ENCODE results near the gene ZNF200. TPM values are rescaled to one million over a fixed set of nuclear protein-coding genes. Genes with fewer than 3 reads are reported as not detected.

ZNF200 gene
- total and polyA plus RNA-seq, 2 donors (not counting 1 experiment from before 2014, with no cell fraction given) = 2.7 to 20.1 TPM

GRCh38 chr16:3282103-3282729, 47.3 kb upstream of the ZNF200 start:
- DNase-seq = no peak
- peak overlapping the region; percentile 76 for H3K9ac ChIP-seq (ENCODE audit: low read length)
- Mint-ChIP-seq H3K4me1 (peaks cover 37% of the 10 kb centered on the region), H3K27ac (peak overlapping the region; percentile 98), H3K9me3 (ENCODE audit: insufficient read depth) (no peaks in the 10 kb centered on the region), H3K4me3 (peak overlapping the region; percentile 97), H3K27me3 (no peaks in the 10 kb centered on the region)
- CTCF ChIA-PET = interaction anchor here (0.7 to 1.7 kb wide), 4 partner anchors 16 to 118 kb away, joined by 3 to 17 read pairs (median 3); partner anchors contain the start of genes TIGD7, ZNF75A and ZSCAN32
- peak; percentile 7 for ATAC-seq (ENCODE audit: low read depth)
- H3K4me3 ChIP-seq (ENCODE audit: control extremely low read depth in 1 of 5, extremely low read depth in 1 of 5, insufficient read depth in 1 of 5, low read depth in 2 of 5, low read length in 4 of 5) = peak overlapping the region; percentile 78 to 100 (median 95)
- H3K9me3 ChIP-seq (ENCODE audit: control extremely low read depth in 1 of 3, control insufficient read depth in 2 of 3, insufficient read depth in 1 of 3, low read length in 2 of 3) = peaks cover 0 to 7% (median 1%) of the 10 kb centered on the region in 3 donors
- H2AFZ ChIP-seq (ENCODE audit: insufficient read depth, low read depth, low read length, poor library complexity, severe bottlenecking) = peak overlapping the region; percentile 81
- peaks cover 4 to 14% of the 10 kb centered on the region in 2 experiments for H3K36me3 ChIP-seq (replicated peaks in 1 of 2; ENCODE audit: control extremely low read depth in 1 of 2, control insufficient read depth in 1 of 2, extremely low read depth in 1 of 2, insufficient read depth in 2 of 2, low read length in 1 of 2)
- H3K27ac ChIP-seq (ENCODE audit: low read length in 2 of 2) = peak overlapping the region; percentile 25 to 97
- peaks cover 37% of the 10 kb centered on the region for H3K79me2 ChIP-seq (ENCODE audit: control insufficient read depth, insufficient read depth, low read length)
- H3K4me1 ChIP-seq (ENCODE audit: control insufficient read depth in 2 of 2, insufficient read depth in 2 of 2, low read length in 2 of 2) = peaks cover 22 to 30% of the 10 kb centered on the region in 2 donors
- TF ChIP-seq CTCF (IDR thresholded peaks at IDR 0.05) (no peak), EZH2 (IDR thresholded peaks at IDR 0.05; ENCODE audit: borderline replicate concordance, insufficient read depth, low read depth, low read length, poor library complexity, severe bottlenecking) (no peak)
- peaks cover 23% of the 10 kb centered on the region for H4K20me1 ChIP-seq (ENCODE audit: control insufficient read depth, insufficient read depth, low read length, poor library complexity, severe bottlenecking)
- intact Hi-C loops (cut with micrococcal nuclease) = loop anchor here (2.0 to 10.0 kb wide), 3 partner anchors 129 to 599 kb away; partner anchors contain the start of genes CREBBP, HCFC1R1, THOC6 and TNFRSF12A
- peak overlapping the region; percentile 98 for H3K4me2 ChIP-seq (replicated peaks; ENCODE audit: low read depth, low read length, poor library complexity, severe bottlenecking)
- WGBS (ENCODE audit: insufficient coverage) = 2% methylated on average over 22 of the region's 29 CpGs
- no peaks in the 10 kb centered on the region for H3K27me3 ChIP-seq (replicated peaks in 1 of 4; ENCODE audit: control extremely low read depth in 1 of 4, control insufficient read depth in 3 of 4, insufficient read depth in 4 of 4, low read length in 3 of 4)
- POLR2A ChIA-PET = interaction anchor here (0.5 to 2.8 kb wide), 9 partner anchors 18 to 989 kb away, joined by 3 to 18 read pairs (median 7); partner anchors contain the start of genes TIGD7, ZNF174, ZNF200 and ZNF213

Data from B cell (primary cell).